IMR-90 (cell line): ENCODE results near the gene CAPZA1. TPM values are rescaled to one million over a fixed set of nuclear protein-coding genes. Genes with fewer than 3 reads are reported as not detected.

Source experiments
- ATAC-seq: fragments of 200-7000 bp; cut with Tn5 transposase; 2 replicates; pipeline ENCODE4 v1.9.1; 2020; ENCODE audit warnings: low read depth, mild to moderate bottlenecking, moderate library complexity
- BruUV-seq: library from RNA; stranded (reverse); fragments of 400-500 nt; replicated peaks from 2 replicates; lab custom pipeline; 2021; lab: Mats Ljungman, UMichigan
- CTCF ChIA-PET: fragments of 300-600 bp; formaldehyde crosslinking; extraction: SDS; loops from one replicate; lab custom pipeline; 2021; ENCODE audit warnings: antibody characterized with exemption; lab: Yijun Ruan, JAX
- POLR2A ChIA-PET: fragments of 300-600 bp; sonication (Branson Sonifier 250); formaldehyde crosslinking; loops from one replicate; lab custom pipeline; 2022; ENCODE audit warnings: antibody characterized with exemption; ENCODE audit not compliant: unreplicated experiment; lab: Charles Lee
- DNase-seq: peaks from one replicate; pipeline ENCODE4 v3.0.0; 2013
- H2AFZ ChIP-seq: replicated peaks from 2 replicates; pipeline ENCODE3; 2013; ENCODE audit warnings: low read length, mild to moderate bottlenecking; ENCODE audit not compliant: poor library complexity
- H2AK5ac ChIP-seq: 2 replicates; pipeline ENCODE4 v1.6.1; 2013; ENCODE audit warnings: low read depth, low read length, inconsistent platforms
- H2AK9ac ChIP-seq: replicated peaks from 2 replicates; pipeline ENCODE3; 2013; ENCODE audit warnings: mild to moderate bottlenecking, low read depth, low read length, moderate library complexity; ENCODE audit not compliant: poor library complexity
- H2BK120ac ChIP-seq: 2 replicates; pipeline ENCODE4 v1.6.1; 2013; ENCODE audit warnings: low read depth, low read length, inconsistent platforms
- H2BK15ac ChIP-seq: 3 replicates; pipeline ENCODE4 v1.6.1; 2013; ENCODE audit warnings: low read depth, low read length, inconsistent platforms
- H2BK20ac ChIP-seq: 2 replicates; pipeline ENCODE4 v1.6.1; 2013; ENCODE audit warnings: low read depth, mild to moderate bottlenecking, inconsistent platforms, low read length, moderate library complexity
- H2BK5ac ChIP-seq: 2 replicates; pipeline ENCODE4 v1.6.1; 2013; ENCODE audit warnings: mild to moderate bottlenecking, low read depth, low read length, inconsistent platforms; ENCODE audit not compliant: poor library complexity, severe bottlenecking
- H3K14ac ChIP-seq: replicated peaks from 2 replicates; pipeline ENCODE4 v1.6.1; 2013; ENCODE audit warnings: low read depth, low read length, inconsistent platforms
- H3K18ac ChIP-seq: 2 replicates; pipeline ENCODE4 v1.6.1; 2013; ENCODE audit warnings: low read depth, low read length, control low read depth
- H3K23ac ChIP-seq: 2 replicates; pipeline ENCODE4 v1.6.1; 2013; ENCODE audit warnings: low read depth, low read length, inconsistent platforms
- H3K27ac ChIP-seq: 2 replicates; pipeline ENCODE4 v1.5.1; 2013; ENCODE audit warnings: mild to moderate bottlenecking, control low read depth, low read length; ENCODE audit not compliant: insufficient read depth
- H3K27me3 ChIP-seq: 2 replicates; pipeline ENCODE4 v1.6.1; 2013; ENCODE audit warnings: low read length; ENCODE audit not compliant: control insufficient read depth, insufficient read depth
- H3K36me3 ChIP-seq: 2 replicates; pipeline ENCODE4 v1.6.1; 2013; ENCODE audit warnings: low read length, mixed read lengths; ENCODE audit not compliant: control insufficient read depth, insufficient read depth
- H3K4ac ChIP-seq: 2 replicates; pipeline ENCODE4 v1.6.1; 2013; ENCODE audit warnings: low read depth, low read length, inconsistent platforms
- H3K4me1 ChIP-seq: 2 replicates; pipeline ENCODE4 v1.6.1; 2013; ENCODE audit warnings: low read length, mixed read lengths; ENCODE audit not compliant: control insufficient read depth, insufficient read depth
- H3K4me2 ChIP-seq: 2 replicates; pipeline ENCODE4 v1.6.1; 2013; ENCODE audit warnings: low read depth, mild to moderate bottlenecking, control low read depth, low read length, moderate library complexity
- H3K4me3 ChIP-seq: 2 replicates; pipeline ENCODE4 v1.5.1; 2013; ENCODE audit warnings: low read depth, mild to moderate bottlenecking, control low read depth, low read length, moderate library complexity; ENCODE audit not compliant: insufficient read depth
- H3K56ac ChIP-seq: 2 replicates; pipeline ENCODE4 v1.6.1; 2013; ENCODE audit warnings: low read length, inconsistent platforms; ENCODE audit not compliant: insufficient read depth; ENCODE audit errors: extremely low read depth
- H3K79me1 ChIP-seq, 2 experiments: 2 replicates each; pipeline ENCODE4 v1.6.1; 2013; ENCODE audit warnings: low read length in 2 of 2, inconsistent platforms in 1 of 2, low read depth in 1 of 2
- H3K9ac ChIP-seq: 2 replicates; pipeline ENCODE4 v1.6.1; 2013; ENCODE audit warnings: low read depth, low read length, control low read depth
- H3K9me1 ChIP-seq: 2 replicates; pipeline ENCODE4 v1.6.1; 2013; ENCODE audit warnings: low read length, inconsistent platforms; ENCODE audit not compliant: insufficient read depth
- H3K9me3 ChIP-seq: 2 replicates; pipeline ENCODE4 v1.6.1; 2013; ENCODE audit warnings: low read length; ENCODE audit not compliant: control insufficient read depth, insufficient read depth
- H4K20me1 ChIP-seq: 2 replicates; pipeline ENCODE4 v1.6.1; 2013; ENCODE audit warnings: low read length, inconsistent platforms; ENCODE audit not compliant: insufficient read depth
- H4K5ac ChIP-seq: 2 replicates; pipeline ENCODE4 v1.6.1; 2013; ENCODE audit warnings: mild to moderate bottlenecking, low read depth, low read length, control low read depth
- H4K8ac ChIP-seq, 2 experiments: 2 replicates each; pipeline ENCODE4 v1.6.1; 2013; ENCODE audit warnings: low read depth in 2 of 2, low read length in 2 of 2, control low read depth in 1 of 2, inconsistent platforms in 1 of 2
- H4K91ac ChIP-seq: 2 replicates; pipeline ENCODE4 v1.6.1; 2013; ENCODE audit warnings: low read depth, low read length, inconsistent platforms; ENCODE audit not compliant: insufficient read depth
- BHLHE40 ChIP-seq: fragments of 150-350 bp; IDR thresholded peaks from 2 replicates; pipeline ENCODE4 v1.6.1; 2016; ENCODE audit warnings: mild to moderate bottlenecking, low read depth, low read length
- CEBPB ChIP-seq: IDR thresholded peaks from 2 replicates; pipeline ENCODE4 v1.6.1; 2012; ENCODE audit warnings: low read depth, low read length, improper control_type of control experiment
- CHD1 ChIP-seq: IDR thresholded peaks from 2 replicates; pipeline ENCODE4 v1.6.1; 2012; ENCODE audit warnings: low read depth, low read length, improper control_type of control experiment
- ELK1 ChIP-seq: fragments of 150-350 bp; IDR thresholded peaks from 2 replicates; pipeline ENCODE4 v1.6.1; 2016; ENCODE audit warnings: low read depth, mild to moderate bottlenecking, low read length, moderate library complexity, borderline replicate concordance
- FOS ChIP-seq: fragments of 150-350 bp; IDR thresholded peaks from 2 replicates; pipeline ENCODE4 v1.6.1; 2016; ENCODE audit warnings: low read depth, low read length
- MAFK ChIP-seq: IDR thresholded peaks from 2 replicates; pipeline ENCODE4 v1.6.1; 2012; ENCODE audit warnings: low read depth, low read length, improper control_type of control experiment
- MAZ ChIP-seq: IDR thresholded peaks from 2 replicates; pipeline ENCODE4 v1.6.1; 2012; ENCODE audit warnings: low read depth, mild to moderate bottlenecking, low read length, improper control_type of control experiment, moderate library complexity, borderline replicate concordance
- MXI1 ChIP-seq: IDR thresholded peaks from 2 replicates; pipeline ENCODE4 v1.6.1; 2012; ENCODE audit warnings: low read depth, mild to moderate bottlenecking, low read length, moderate library complexity, borderline replicate concordance
- NFE2L2 ChIP-seq: fragments of 150-350 bp; IDR thresholded peaks from 2 replicates; pipeline ENCODE4 v1.6.1; 2016; ENCODE audit warnings: low read depth, mild to moderate bottlenecking, low read length
- POLR2A ChIP-seq: IDR thresholded peaks from 2 replicates; pipeline ENCODE4 v1.6.1; 2012; ENCODE audit warnings: mild to moderate bottlenecking, low read depth, low read length
- RAD21 ChIP-seq: IDR thresholded peaks from 2 replicates; pipeline ENCODE4 v1.6.1; 2012; ENCODE audit warnings: low read length, improper control_type of control experiment
- RCOR1 ChIP-seq: IDR thresholded peaks from 2 replicates; pipeline ENCODE4 v1.6.1; 2012; ENCODE audit warnings: mild to moderate bottlenecking, low read length, improper control_type of control experiment; ENCODE audit not compliant: insufficient replicate concordance
- RFX5 ChIP-seq: IDR thresholded peaks from 2 replicates; pipeline ENCODE4 v1.8.0; 2012; ENCODE audit warnings: low read depth, mild to moderate bottlenecking, low read length, moderate library complexity
- USF2 ChIP-seq: fragments of 150-350 bp; IDR thresholded peaks from 2 replicates; pipeline ENCODE4 v1.6.1; 2017; ENCODE audit warnings: mild to moderate bottlenecking, antibody characterized with exemption, low read length, low read depth
- WGBS, 2 experiments: methylation state at CpG; one replicate each; pipeline versions ENCODE4 v1.1.5 to v1.1.7; 2013; ENCODE audit warnings: missing lambda C conversion rate in 2 of 2; ENCODE audit not compliant: insufficient read length in 1 of 2; ENCODE audit errors: extremely low coverage in 2 of 2; 5-methylcytosine and 5-hydroxymethylcytosine counted together
- dilution Hi-C: fragments of 300-500 bp; cut with HindIII; formaldehyde crosslinking; loops from one replicate; pipeline ENCODE4 v1.14.3; 2018; ENCODE audit warnings: low sequenced_read_pairs; ENCODE audit not compliant: unreplicated experiment
- in situ Hi-C: fragments of 300-500 bp; cut with MboI; formaldehyde crosslinking; loops from 3 replicates; pipeline ENCODE4 v1.14.3; 2019; ENCODE audit warnings: low sequenced_read_pairs, inconsistent platforms, mixed read lengths
- intact Hi-C: fragments of 100-400 bp; cut with micrococcal nuclease; formaldehyde crosslinking; loops from 2 replicates; pipeline ENCODE4 v1.10.0; 2022
- polyA plus RNA-seq, 3 experiments: library from polyadenylated mRNA; depleted of rRNA; stranded (reverse); fragments of >200 nt; gene quantifications; 2 replicates each; pipeline ENCODE4 v1.2.3, GENCODE V29; 2012; ENCODE audit warnings: low replicate concordance in 1 of 3
- total RNA-seq: library from RNA; depleted of rRNA; stranded (reverse); fragments of >200 nt; gene quantifications from 2 replicates; pipeline ENCODE4 v1.2.3, GENCODE V29; 2012

The CAPZA1 gene
- total and polyA plus RNA-seq, 2 of the 4 experiments (the other 2 are of a cell fraction): 108 to 262 TPM

DNA sequence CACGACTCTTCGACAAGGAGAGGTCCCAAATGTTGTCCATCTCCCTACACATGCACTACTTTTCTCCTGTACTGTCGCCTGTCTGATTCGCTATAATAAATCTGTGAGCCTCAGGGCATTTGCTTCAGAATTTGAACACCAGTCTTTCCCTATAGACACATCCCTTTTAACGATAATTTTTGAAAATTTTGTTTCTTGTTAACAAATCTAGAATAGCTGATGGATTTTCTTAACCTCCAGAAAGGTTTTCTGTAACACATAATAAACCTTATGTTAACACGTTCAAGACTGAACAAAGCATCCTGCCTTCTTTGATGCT lies 704 bp downstream of the CAPZA1 start:
- Histone ChIP-seq H4K5ac (peak overlapping the region; percentile 96), H2AFZ (no peak overlapping the region), H3K4ac (peak overlapping the region; percentile 99), H3K4me3 (peak overlapping the region; percentile 86), H2BK5ac (peak overlapping the region; percentile 91), H4K8ac (peak overlapping the region; percentile 99; a peak in 3 of 4 replicates), H3K56ac (peak overlapping the region; percentile 93; the same call in 1 of the 2 replicates), H2AK9ac (peak overlapping the region; percentile 100), H3K27ac (peak overlapping the region; percentile 87), H3K4me1 (no peaks in the 10 kb centered on the region), H3K79me1 (peaks cover 0 to 35% of the 10 kb centered on the region in 2 experiments; a peak in 2 of 4 replicates), H2AK5ac (peak overlapping the region; percentile 95), H2BK120ac (no peak overlapping the region), H3K14ac (peak overlapping the region; percentile 98), H3K4me2 (peak overlapping the region; percentile 97), H2BK20ac (no peak overlapping the region), H3K23ac (peak overlapping the region; percentile 95), H4K91ac (peak overlapping the region; percentile 96), H3K36me3 (0 out of 2 replicates have a peak, but pooled peaks cover 1% of the 10 kb centered on the region), H2BK15ac (0 out of 3 replicates have a peak overlapping the region, but pooled peaks have one; percentile 19), H3K9me1 (no peaks in the 10 kb centered on the region), H4K20me1 (peaks cover 39% of the 10 kb centered on the region), H3K9ac (peak overlapping the region; percentile 99), H3K9me3 (no peaks in the 10 kb centered on the region), H3K27me3 (no peaks in the 10 kb centered on the region), H3K18ac (peak overlapping the region; percentile 45; the same call in 1 of the 2 replicates)
- TF ChIP-seq BHLHE40 (no peak), USF2 (no peak), MAFK (no peak), MXI1 (no peak), NFE2L2 (no peak), FOS (no peak), RCOR1 (no peak), CEBPB (no peak), ELK1 (no peak), MAZ (no peak), RFX5 (no peak), CHD1 (no peak; the same call in 1 of the 2 replicates), POLR2A (no peak), RAD21 (no peak)
- ATAC-seq (no peak), DNase-seq (no peak)
- 0% methylated on average over 2 of the region's 6 CpGs; no CpG with 5 or more reads in 1 of the 2 experiments for WGBS, 2 experiments
- dilution Hi-C loops: no loop called here
- intact Hi-C loops: no loop called here
- in situ Hi-C loops: no loop called here
- POLR2A ChIA-PET: no interaction called here
- CTCF ChIA-PET: no interaction called here
- no TSS peak for BruUV-seq
